Retinal pigment epithelial cell (primary cell): ENCODE measurements around the gene ACP1.

ENCODE experiments used
- DNase-seq: peaks from one replicate; pipeline ENCODE4 v3.0.0-alpha.2; 2010; ENCODE audit warnings: low read depth
- H3K4me3 ChIP-seq: 2 replicates; pipeline ENCODE4 v1.5.1; 2011; ENCODE audit warnings: mild to moderate bottlenecking, low read length, control low read depth, moderate library complexity
- CTCF ChIP-seq: conservative IDR thresholded peaks from 2 replicates; pipeline ENCODE4 v1.5.1; 2011; ENCODE audit warnings: low read depth, low read length, control low read depth, inconsistent platforms

Gene ACP1

GRCh38 chr2:255195-255594 is 9.6 kb upstream of the ACP1 start:
- DNase-seq = no peak
- no peak overlapping the region for H3K4me3 ChIP-seq
- no peak for TF ChIP-seq CTCF

- TF ChIP-seq CTCF = no peak
- H3K4me3 ChIP-seq = no peak overlapping the region
- DNase-seq = no peak
Measured at GRCh38 chr2:256094-256493, 8.7 kb upstream of the ACP1 start.

DNA sequence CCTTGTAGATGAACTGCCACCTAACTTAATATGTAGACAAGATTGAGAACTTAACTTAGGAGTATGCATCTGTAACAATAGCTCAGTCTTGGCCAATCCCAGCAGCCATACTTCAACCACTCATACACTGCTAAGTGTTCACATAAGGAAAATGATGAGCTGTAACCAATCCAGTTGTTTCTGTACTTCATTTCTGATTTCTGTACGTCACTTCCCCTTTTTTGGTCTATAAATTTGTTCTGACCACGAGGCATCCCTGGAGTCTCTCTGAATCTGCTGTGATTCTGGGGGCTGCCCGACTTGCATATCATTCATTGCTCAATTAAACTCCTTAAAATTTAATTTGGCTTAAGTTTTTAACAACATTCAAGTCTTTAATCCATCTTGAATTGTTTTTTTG is 7.3 kb upstream of the ACP1 start:
- H3K4me3 ChIP-seq = no peak overlapping the region
- TF ChIP-seq CTCF = no peak
- no peak for DNase-seq

- DNase-seq = no peak
- H3K4me3 ChIP-seq = no peak overlapping the region
- TF ChIP-seq CTCF = no peak
Measured at GRCh38 chr2:257842-258241, 6.9 kb upstream of the ACP1 start.

DNA sequence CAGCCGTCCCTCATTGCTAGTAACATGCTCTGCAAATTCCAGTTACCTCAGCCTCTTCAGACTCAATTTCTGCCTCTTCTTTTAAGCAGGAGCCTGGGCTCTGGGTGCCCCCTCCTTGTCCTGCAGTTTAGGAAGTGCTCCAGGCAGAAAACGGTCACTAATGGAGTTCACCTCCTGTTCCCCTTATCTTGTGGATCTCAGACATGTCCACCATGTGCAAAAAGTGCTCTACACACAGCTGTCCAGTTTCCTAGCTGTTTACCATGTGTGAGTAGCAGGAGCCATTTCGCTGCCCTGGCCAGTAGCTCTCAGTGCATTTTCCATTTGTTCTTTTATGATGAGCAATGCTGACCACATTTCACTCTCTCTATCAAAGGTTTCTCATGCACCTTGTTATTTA is 5.8 kb upstream of the ACP1 start:
- TF ChIP-seq CTCF = no peak
- DNase-seq = no peak

GRCh38 chr2:259789-260331 is 4.9 kb upstream of the ACP1 start:
- DNase-seq = no peak
- no peak overlapping the region for H3K4me3 ChIP-seq
- TF ChIP-seq CTCF = no peak

More for the DNA sequence above, 5.8 kb upstream of the ACP1 start:
- H3K4me3 ChIP-seq = no peak overlapping the region

- H3K4me3 ChIP-seq = no peak overlapping the region
- DNase-seq = no peak
- no peak for TF ChIP-seq CTCF
Measured at GRCh38 chr2:260507-261161, 4.1 kb upstream of the ACP1 start.
